ENCODE data around the gene OMG.
"Not testable (repeated sequence)": the region's sequence is repeated elsewhere in the genome, so short reads cannot be mapped to it uniquely, and the experiment has no call there.

The OMG gene, protein sequence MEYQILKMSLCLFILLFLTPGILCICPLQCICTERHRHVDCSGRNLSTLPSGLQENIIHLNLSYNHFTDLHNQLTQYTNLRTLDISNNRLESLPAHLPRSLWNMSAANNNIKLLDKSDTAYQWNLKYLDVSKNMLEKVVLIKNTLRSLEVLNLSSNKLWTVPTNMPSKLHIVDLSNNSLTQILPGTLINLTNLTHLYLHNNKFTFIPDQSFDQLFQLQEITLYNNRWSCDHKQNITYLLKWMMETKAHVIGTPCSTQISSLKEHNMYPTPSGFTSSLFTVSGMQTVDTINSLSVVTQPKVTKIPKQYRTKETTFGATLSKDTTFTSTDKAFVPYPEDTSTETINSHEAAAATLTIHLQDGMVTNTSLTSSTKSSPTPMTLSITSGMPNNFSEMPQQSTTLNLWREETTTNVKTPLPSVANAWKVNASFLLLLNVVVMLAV

DNA sequence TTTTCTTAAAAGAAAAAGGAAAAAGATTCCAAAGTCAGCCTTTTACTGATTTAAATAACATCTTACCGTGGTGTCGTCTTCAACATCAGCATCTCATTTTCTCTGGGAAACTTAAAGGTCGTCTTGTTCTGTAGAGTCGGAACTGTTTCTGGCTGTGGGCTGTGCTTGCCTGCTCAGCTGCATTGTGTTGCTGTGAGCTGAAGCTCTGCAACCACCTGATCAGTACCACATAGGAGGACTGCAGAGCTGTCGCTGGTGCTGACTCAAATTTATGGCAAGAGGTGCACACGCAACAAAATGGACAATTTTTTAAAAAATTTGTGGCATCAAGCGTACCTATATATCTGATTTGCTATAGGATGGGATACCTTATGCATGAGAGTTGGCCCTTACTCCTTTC lies at the start of gene OMG:
OMG (minus strand) TSS at position 150 of the 400 bp plus-strand sequence. CDS start 908 bp downstream, outside the sequence.
- no peaks in the 10 kb centered on the region for H3K36me3 ChIP-seq (ENCODE audit: insufficient read depth, low read length)
- no peak within 1 kb of the TSS for H3K27ac ChIP-seq (ENCODE audit: low read depth, low read length)
- H3K27me3 ChIP-seq (ENCODE audit: insufficient read depth, low read length) = no peaks in the 10 kb centered on the region
- no peaks in the 10 kb centered on the region for H3K79me2 ChIP-seq (ENCODE audit: control insufficient read depth, insufficient read depth, low read length, unreplicated experiment)
- H3K4me1 ChIP-seq (ENCODE audit: control insufficient read depth, insufficient read depth, low read length, unreplicated experiment) = no peaks in the 10 kb centered on the region
- no peak within 1 kb of the TSS for H2AFZ ChIP-seq (ENCODE audit: low read length, unreplicated experiment)
- no peak within 1 kb of the TSS for H3K4me3 ChIP-seq (ENCODE audit: low read depth, low read length)

DNA sequence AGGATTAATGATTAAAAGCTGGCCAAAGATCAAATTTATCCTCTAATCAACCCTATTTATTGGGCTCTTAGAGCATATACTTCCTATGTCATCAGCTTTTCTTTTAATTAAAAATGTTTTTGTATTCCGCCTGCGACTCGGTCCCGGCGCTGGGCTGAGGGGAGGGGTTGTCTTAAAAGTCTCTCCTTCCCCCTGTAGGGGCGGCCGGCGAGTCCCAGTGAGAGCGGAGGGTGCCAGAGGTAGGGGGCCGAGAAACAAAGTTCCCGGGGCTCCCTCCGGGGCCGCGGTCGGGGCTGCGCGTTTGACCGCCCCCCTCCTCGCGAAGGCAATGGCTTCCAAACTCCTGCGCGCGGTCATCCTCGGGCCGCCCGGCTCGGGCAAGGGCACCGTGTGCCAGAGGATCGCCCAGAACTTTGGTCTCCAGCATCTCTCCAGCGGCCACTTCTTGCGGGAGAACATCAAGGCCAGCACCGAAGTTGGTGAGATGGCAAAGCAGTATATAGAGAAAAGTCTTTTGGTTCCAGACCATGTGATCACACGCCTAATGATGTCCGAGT lies 48.2 kb upstream of the OMG start:
- not testable (repeated sequence) for H3K79me2 ChIP-seq (ENCODE audit: control insufficient read depth, insufficient read depth, low read length, unreplicated experiment); H3K27me3 ChIP-seq (ENCODE audit: insufficient read depth, low read length); H3K4me3 ChIP-seq (ENCODE audit: low read depth, low read length); H2AFZ ChIP-seq (ENCODE audit: low read length, unreplicated experiment); H3K27ac ChIP-seq (ENCODE audit: low read depth, low read length); H3K4me1 ChIP-seq (ENCODE audit: control insufficient read depth, insufficient read depth, low read length, unreplicated experiment)
- H3K36me3 ChIP-seq (ENCODE audit: insufficient read depth, low read length) = peaks cover 19% of the 10 kb centered on the region

DNA sequence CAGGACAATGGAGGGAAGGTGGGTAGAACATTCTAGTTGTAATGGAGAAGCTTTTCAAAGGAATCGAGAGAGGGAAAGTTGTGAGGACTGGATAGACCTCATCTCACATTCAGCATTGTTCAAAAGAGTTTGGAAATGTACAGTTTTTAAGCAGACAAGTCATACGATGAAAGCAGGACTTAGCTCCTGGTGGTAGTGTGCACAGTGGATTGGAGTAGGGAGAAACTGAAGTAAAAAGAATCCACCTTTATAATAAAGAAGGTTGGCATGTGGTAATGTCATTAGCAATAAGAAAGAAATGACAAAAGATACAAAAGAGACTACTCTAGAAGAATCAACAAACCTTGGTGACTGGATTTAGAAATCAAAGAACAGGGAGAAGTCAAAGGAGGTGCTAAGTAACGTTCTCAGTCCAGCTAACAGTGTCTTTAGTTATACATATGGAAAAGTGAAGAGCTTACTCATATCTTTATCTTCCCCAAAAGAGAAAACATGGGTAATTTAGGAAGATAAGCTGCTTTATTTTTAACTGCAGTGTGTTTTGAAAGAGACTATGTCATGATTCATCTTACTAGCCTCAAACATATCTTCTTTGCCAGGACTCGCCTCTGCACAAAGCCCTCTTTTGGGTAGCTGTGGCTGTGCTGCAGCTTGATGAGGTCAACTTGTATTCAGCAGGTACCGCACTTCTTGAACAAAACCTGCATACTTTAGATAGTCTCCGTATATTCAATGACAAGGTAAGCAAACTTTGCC lies 43.0 kb upstream of the OMG start:
- H3K4me1 ChIP-seq (ENCODE audit: control insufficient read depth, insufficient read depth, low read length, unreplicated experiment) = peaks cover 14% of the 10 kb centered on the region
- peak overlapping the region; percentile 5 for H2AFZ ChIP-seq (ENCODE audit: low read length, unreplicated experiment)
- no peaks in the 10 kb centered on the region for H3K79me2 ChIP-seq (ENCODE audit: control insufficient read depth, insufficient read depth, low read length, unreplicated experiment)
- H3K36me3 ChIP-seq (ENCODE audit: insufficient read depth, low read length) = peaks cover 18% of the 10 kb centered on the region
- peak overlapping the region; percentile 19; the same call in 1 of the 2 replicates for H3K4me3 ChIP-seq (ENCODE audit: low read depth, low read length)
- H3K27ac ChIP-seq (ENCODE audit: low read depth, low read length) = peak overlapping the region; percentile 62
- no peaks in the 10 kb centered on the region for H3K27me3 ChIP-seq (ENCODE audit: insufficient read depth, low read length)

DNA sequence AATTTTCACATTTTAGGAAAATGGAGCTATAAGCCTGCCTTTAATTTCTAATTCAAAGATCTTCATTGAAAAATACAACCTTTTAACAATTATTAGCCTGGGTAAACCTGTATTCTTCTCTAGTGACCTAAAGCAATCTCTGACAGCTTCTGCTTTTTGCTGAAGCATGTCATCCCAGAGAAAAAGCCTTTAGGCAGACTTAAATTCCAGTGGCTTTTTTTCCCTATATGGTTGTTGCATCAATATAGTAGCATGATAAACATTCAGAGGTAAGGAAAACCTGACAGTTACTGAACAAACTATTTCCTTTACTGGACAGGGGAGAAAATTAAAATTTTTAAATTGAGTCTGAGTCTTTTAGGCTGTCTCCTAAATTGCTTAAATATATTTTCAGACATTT lies 32.2 kb upstream of the OMG start:
- no peak overlapping the region for H3K27ac ChIP-seq (ENCODE audit: low read depth, low read length)
- peaks cover 4% of the 10 kb centered on the region for H3K36me3 ChIP-seq (ENCODE audit: insufficient read depth, low read length)
- no peaks in the 10 kb centered on the region for H3K27me3 ChIP-seq (ENCODE audit: insufficient read depth, low read length)
- peaks cover 16% of the 10 kb centered on the region for H3K4me1 ChIP-seq (ENCODE audit: control insufficient read depth, insufficient read depth, low read length, unreplicated experiment)
- H3K79me2 ChIP-seq (ENCODE audit: control insufficient read depth, insufficient read depth, low read length, unreplicated experiment) = no peaks in the 10 kb centered on the region
- no peak overlapping the region for H3K4me3 ChIP-seq (ENCODE audit: low read depth, low read length)
- H2AFZ ChIP-seq (ENCODE audit: low read length, unreplicated experiment) = no peak overlapping the region

DNA sequence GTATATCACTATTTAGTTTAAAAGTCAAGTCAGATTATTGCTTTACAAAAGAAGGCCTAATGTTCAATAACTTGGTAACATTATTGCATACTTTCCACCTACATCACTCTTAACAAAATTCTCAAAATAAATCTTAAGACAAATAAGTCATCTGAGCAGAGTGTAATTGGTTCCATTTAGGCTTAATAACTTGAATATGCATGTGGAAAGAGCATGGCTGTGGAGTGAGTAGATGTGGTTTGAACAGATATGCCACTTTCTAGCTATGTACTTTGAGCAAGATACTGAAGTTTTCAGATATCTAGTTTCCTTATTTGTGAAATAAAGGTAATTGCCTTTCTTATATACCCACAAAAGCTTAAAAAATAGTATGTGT lies 31.1 kb upstream of the OMG start:
- Histone ChIP-seq H3K4me1 (ENCODE audit: control insufficient read depth, insufficient read depth, low read length, unreplicated experiment) (peaks cover 16% of the 10 kb centered on the region), H3K79me2 (ENCODE audit: control insufficient read depth, insufficient read depth, low read length, unreplicated experiment) (no peaks in the 10 kb centered on the region), H2AFZ (ENCODE audit: low read length, unreplicated experiment) (no peak overlapping the region), H3K27me3 (ENCODE audit: insufficient read depth, low read length) (no peaks in the 10 kb centered on the region), H3K27ac (ENCODE audit: low read depth, low read length) (peak overlapping the region; percentile 82), H3K36me3 (ENCODE audit: insufficient read depth, low read length) (peaks cover 4% of the 10 kb centered on the region), H3K4me3 (ENCODE audit: low read depth, low read length) (no peak overlapping the region)

DNA sequence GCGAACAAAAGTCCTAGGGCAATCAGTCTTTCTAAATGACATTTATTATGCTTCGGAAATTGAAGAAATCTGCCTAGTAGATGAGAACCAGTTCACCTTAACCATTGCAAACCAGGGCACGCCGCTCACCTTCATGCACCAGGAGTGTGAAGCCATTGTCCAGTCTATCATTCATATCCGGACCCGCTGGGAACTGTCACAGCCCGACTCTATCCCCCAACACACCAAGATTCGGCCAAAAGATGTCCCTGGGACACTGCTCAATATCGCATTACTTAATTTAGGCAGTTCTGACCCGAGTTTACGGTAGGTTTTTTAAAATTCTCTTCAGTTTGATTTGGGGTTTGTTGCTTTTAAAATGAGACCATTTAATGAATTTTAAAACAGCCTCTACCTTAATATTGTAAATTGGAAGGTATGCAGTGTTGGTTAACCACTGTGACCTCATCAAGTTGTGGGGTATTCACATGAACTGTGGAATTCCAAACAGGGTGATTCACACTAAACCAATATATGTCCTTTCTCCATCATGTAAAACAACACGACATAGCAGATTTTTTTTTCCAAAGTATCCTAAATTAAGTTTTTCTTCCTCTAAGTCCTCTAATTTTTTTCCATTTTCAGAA lies 30.6 kb upstream of the OMG start:
- H2AFZ ChIP-seq (ENCODE audit: low read length, unreplicated experiment) = no peak overlapping the region
- H3K27ac ChIP-seq (ENCODE audit: low read depth, low read length) = peak overlapping the region; percentile 82
- peaks cover 16% of the 10 kb centered on the region for H3K4me1 ChIP-seq (ENCODE audit: control insufficient read depth, insufficient read depth, low read length, unreplicated experiment)
- H3K79me2 ChIP-seq (ENCODE audit: control insufficient read depth, insufficient read depth, low read length, unreplicated experiment) = no peaks in the 10 kb centered on the region
- H3K4me3 ChIP-seq (ENCODE audit: low read depth, low read length) = no peak overlapping the region
- H3K36me3 ChIP-seq (ENCODE audit: insufficient read depth, low read length) = peaks cover 4% of the 10 kb centered on the region
- H3K27me3 ChIP-seq (ENCODE audit: insufficient read depth, low read length) = no peaks in the 10 kb centered on the region

DNA sequence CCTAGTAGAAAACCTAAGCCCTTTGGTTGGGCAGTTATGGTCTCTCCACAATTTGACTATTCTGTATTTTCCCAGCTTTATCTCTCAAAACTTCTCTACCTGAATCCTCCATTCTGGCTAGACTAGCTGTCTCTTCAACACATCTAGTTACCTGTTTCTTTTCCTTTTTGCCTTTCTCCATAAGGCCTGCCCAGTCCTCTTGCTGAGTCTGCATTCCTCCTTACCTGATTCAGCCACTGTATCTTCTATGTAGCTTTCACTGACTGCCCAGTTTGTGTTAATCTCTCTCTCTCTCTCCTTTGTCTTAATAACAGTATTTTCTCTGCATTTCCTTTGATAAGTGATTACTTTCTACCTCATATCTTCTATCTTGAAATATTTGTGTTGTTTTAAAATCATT lies 26.5 kb upstream of the OMG start:
- Histone ChIP-seq H3K36me3 (ENCODE audit: insufficient read depth, low read length) (peaks cover 6% of the 10 kb centered on the region), H3K79me2 (ENCODE audit: control insufficient read depth, insufficient read depth, low read length, unreplicated experiment) (peaks cover 16% of the 10 kb centered on the region), H2AFZ (ENCODE audit: low read length, unreplicated experiment) (no peak overlapping the region), H3K27me3 (ENCODE audit: insufficient read depth, low read length) (no peaks in the 10 kb centered on the region), H3K4me1 (ENCODE audit: control insufficient read depth, insufficient read depth, low read length, unreplicated experiment) (peaks cover 43% of the 10 kb centered on the region), H3K27ac (ENCODE audit: low read depth, low read length) (no peak overlapping the region), H3K4me3 (ENCODE audit: low read depth, low read length) (no peak overlapping the region)

DNA sequence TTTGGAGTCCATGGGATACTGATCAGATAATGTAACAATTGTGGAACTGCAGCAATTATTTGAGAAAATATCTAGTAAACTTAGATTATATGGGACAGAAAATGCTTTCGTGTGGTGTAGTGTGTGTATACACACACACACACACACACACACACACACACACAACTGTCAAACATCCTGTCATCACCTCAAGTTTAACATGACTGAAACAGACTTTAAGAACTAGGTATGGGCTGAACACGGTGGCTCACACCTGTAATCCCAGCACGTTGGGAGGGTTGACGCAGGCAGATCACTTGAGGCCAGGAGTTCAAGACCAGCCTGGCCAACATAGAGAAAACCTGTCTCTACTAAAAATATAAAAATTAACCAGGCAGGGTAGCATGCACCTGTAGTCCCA lies 24.9 kb upstream of the OMG start:
- Histone ChIP-seq H3K27ac (ENCODE audit: low read depth, low read length) (peak overlapping the region; percentile 71), H2AFZ (ENCODE audit: low read length, unreplicated experiment) (no peak overlapping the region), H3K4me1 (ENCODE audit: control insufficient read depth, insufficient read depth, low read length, unreplicated experiment) (peaks cover 38% of the 10 kb centered on the region), H3K27me3 (ENCODE audit: insufficient read depth, low read length) (no peaks in the 10 kb centered on the region), H3K36me3 (ENCODE audit: insufficient read depth, low read length) (0 out of 2 replicates have a peak, but pooled peaks cover 4% of the 10 kb centered on the region), H3K4me3 (ENCODE audit: low read depth, low read length) (peak overlapping the region; percentile 71; the same call in 1 of the 2 replicates), H3K79me2 (ENCODE audit: control insufficient read depth, insufficient read depth, low read length, unreplicated experiment) (peaks cover 17% of the 10 kb centered on the region)

DNA sequence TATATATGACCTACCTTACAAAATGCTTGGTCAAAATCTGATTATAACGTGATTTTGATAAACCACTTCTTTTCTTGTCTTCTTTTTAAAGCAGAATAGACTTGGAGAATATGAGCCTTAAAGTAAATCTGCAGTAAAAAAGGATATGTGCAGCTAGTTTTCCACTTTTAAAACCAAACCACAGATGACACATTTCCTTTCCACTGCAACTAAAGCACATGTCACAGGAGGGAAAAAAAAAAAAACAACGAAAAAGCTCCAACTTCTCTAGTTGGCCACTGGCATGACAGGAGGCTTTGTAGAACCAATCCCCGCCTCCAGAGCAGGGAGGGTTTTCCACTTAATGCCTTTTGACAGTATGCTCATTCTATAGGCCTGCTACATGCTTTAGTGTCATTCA lies 24.4 kb upstream of the OMG start, which contains the start of gene EVI2A:
EVI2A (minus strand) TSS at position 142 of the 400 bp plus-strand sequence. CDS start 2,609 bp downstream, outside the sequence.
- H3K4me1 ChIP-seq (ENCODE audit: control insufficient read depth, insufficient read depth, low read length, unreplicated experiment) = peaks cover 38% of the 10 kb centered on the region
- 0 out of 2 replicates have a peak, but pooled peaks cover 4% of the 10 kb centered on the region for H3K36me3 ChIP-seq (ENCODE audit: insufficient read depth, low read length)
- no peaks in the 10 kb centered on the region for H3K27me3 ChIP-seq (ENCODE audit: insufficient read depth, low read length)
- H3K4me3 ChIP-seq (ENCODE audit: low read depth, low read length) = peak within 1 kb of the TSS; percentile 71
- H2AFZ ChIP-seq (ENCODE audit: low read length, unreplicated experiment) = no peak within 1 kb of the TSS
- peaks cover 17% of the 10 kb centered on the region for H3K79me2 ChIP-seq (ENCODE audit: control insufficient read depth, insufficient read depth, low read length, unreplicated experiment)
- peak within 1 kb of the TSS; percentile 71 for H3K27ac ChIP-seq (ENCODE audit: low read depth, low read length)

DNA sequence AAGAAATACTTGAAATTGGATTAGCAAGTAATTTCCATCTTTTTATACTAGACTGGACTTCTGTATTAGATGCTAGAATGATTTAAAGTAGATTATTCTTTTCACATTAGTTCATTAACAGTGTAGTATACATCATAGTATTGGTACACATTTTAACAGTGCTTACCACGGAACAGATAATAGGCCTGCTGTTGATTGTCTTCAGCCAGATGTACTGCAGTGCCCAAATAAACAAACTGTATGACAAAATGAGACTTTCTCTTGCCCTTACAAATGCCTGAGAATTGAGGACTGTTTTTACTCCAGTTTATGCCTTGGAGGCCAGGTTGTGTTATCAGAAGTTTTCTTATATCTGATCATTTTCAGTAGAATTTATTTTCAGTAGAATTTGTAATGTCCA lies 23.8 kb upstream of the OMG start:
- Histone ChIP-seq H3K27ac (ENCODE audit: low read depth, low read length) (peak overlapping the region; percentile 71), H3K27me3 (ENCODE audit: insufficient read depth, low read length) (no peaks in the 10 kb centered on the region), H3K36me3 (ENCODE audit: insufficient read depth, low read length) (0 out of 2 replicates have a peak, but pooled peaks cover 4% of the 10 kb centered on the region), H3K79me2 (ENCODE audit: control insufficient read depth, insufficient read depth, low read length, unreplicated experiment) (peaks cover 17% of the 10 kb centered on the region), H2AFZ (ENCODE audit: low read length, unreplicated experiment) (no peak overlapping the region), H3K4me1 (ENCODE audit: control insufficient read depth, insufficient read depth, low read length, unreplicated experiment) (peaks cover 38% of the 10 kb centered on the region), H3K4me3 (ENCODE audit: low read depth, low read length) (peak overlapping the region; percentile 71)

All from ACC112 (cell line).